Measurements from ENCODE around the gene SPSB4. TPM values are rescaled to one million over a fixed set of nuclear protein-coding genes. Genes with fewer than 3 reads are reported as not detected.

Gene SPSB4
- total and polyA plus RNA-seq, 2 of the 13 experiments (the other 11 are each of a cell fraction or from before 2014, with no cell fraction given), result not detected

- TF ChIP-seq ZNF704 (CRISPR knock-in tag; IDR thresholded peaks at IDR 0.05; ENCODE audit: borderline replicate concordance) (no peak), SMC3 (IDR thresholded peaks at IDR 0.05; ENCODE audit: low read length) (peak; percentile 92), TCF12 (IDR thresholded peaks at IDR 0.05) (no peak), TCF12 (CRISPR knock-in tag; IDR thresholded peaks at IDR 0.05) (no peak), RFXANK (CRISPR knock-in tag; IDR thresholded peaks at IDR 0.05) (no peak), MLLT10 (CRISPR knock-in tag; IDR thresholded peaks at IDR 0.05) (no peak), ZFP1 (CRISPR knock-in tag; IDR thresholded peaks at IDR 0.05) (0 out of 2 replicates have a peak, but pooled peaks have one; percentile 28), PITX1 (CRISPR knock-in tag; IDR thresholded peaks at IDR 0.05) (no peak; the same call in 1 of the 2 replicates), NR2F2 (IDR thresholded peaks at IDR 0.05; ENCODE audit: borderline replicate concordance, low read depth) (no peak), ATM (IDR thresholded peaks at IDR 0.05; ENCODE audit: borderline replicate concordance) (no peak), NR0B2 (CRISPR knock-in tag; IDR thresholded peaks at IDR 0.05) (no peak), MYC (CRISPR knock-in tag; IDR thresholded peaks at IDR 0.05; ENCODE audit: borderline replicate concordance) (peak; percentile 28; the same call in 1 of the 2 replicates), ATAD3A (CRISPR knock-in tag; IDR thresholded peaks at IDR 0.05) (no peak), ZNF784 (CRISPR knock-in tag; IDR thresholded peaks at IDR 0.05; ENCODE audit: borderline replicate concordance) (no peak), BORCS8-MEF2B (CRISPR knock-in tag; IDR thresholded peaks at IDR 0.05) (no peak), SAFB2 (CRISPR knock-in tag; IDR thresholded peaks at IDR 0.05; ENCODE audit: borderline replicate concordance, low read depth) (no peak), ZNF788 (CRISPR knock-in tag; IDR thresholded peaks at IDR 0.05; ENCODE audit: borderline replicate concordance) (no peak; the same call in 1 of the 2 replicates), ZHX1 (CRISPR knock-in tag; IDR thresholded peaks at IDR 0.05; ENCODE audit: low read depth) (no peak), GPN1 (CRISPR knock-in tag; IDR thresholded peaks at IDR 0.05; ENCODE audit: borderline replicate concordance) (no peak), JUN (CRISPR knock-in tag; IDR thresholded peaks at IDR 0.05) (no peak), ZNF343 (CRISPR knock-in tag; IDR thresholded peaks at IDR 0.05) (no peak), PLSCR1 (CRISPR knock-in tag; IDR thresholded peaks at IDR 0.05; ENCODE audit: borderline replicate concordance) (no peak), SUZ12 (IDR thresholded peaks at IDR 0.05; ENCODE audit: low read depth, low read length) (no peak), FOXP4 (CRISPR knock-in tag; IDR thresholded peaks at IDR 0.05) (no peak), ZSCAN12 (CRISPR knock-in tag; IDR thresholded peaks at IDR 0.05) (no peak)
Measured at GRCh38 chr3:141192345-141192744, 141.2 kb downstream of the SPSB4 start (continued).
